GM21367 (cell line): ENCODE results near the gene ZNF48.

ENCODE experiments used
- ATAC-seq: cut with Tn5 transposase; IDR thresholded peaks from one replicate; pipeline ENCODE4 v1.9.1; 2021; ENCODE audit not compliant: unreplicated experiment

ZNF48 gene

DNA sequence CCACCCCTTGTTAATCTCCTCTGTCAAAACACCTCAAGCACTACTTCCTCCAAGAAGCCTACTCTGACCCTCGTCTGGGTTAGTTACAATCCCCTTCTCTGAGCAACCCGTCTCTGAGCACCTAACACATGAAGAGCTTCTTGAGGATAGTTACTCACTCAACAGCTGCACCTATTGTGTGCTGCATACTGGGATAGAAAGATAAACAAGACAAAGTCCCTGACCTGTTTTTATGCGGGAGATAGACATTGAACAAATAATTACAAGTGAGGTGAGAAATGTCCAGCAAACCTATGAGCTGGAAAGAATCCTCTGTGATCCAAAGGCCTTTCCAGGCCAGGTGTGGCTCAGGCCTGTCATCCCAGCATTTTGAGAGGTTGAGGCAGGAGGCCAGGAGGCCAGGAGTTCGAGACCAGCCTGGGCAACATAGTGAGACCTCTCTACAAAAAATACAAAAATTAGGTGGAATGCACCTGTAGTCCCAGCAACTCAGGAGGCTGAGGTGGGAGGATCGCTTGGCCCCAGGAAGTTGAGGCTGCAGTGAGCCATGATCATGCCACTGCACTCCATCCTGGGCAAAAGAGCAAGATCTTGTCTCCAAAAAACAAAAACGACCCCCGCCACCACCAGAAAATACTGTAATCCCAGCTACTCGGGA is 6.7 kb downstream of the ZNF48 start:
- no peak for ATAC-seq

DNA sequence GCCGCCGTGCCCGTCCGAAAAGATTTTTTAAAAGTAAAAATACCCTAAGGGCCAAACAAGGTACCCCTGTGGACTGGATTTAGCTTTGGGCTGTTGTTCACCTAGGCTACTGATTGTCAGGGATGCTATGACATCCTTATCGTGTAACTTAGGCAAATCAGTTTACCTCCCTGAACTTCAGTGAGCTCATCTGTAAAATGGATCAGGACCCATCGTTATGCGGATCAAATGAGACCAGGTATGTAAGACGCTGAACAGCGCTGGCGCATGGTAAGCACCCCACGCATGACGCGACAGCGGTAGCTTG is 11.5 kb downstream of the ZNF48 start:
- peak; percentile 8 for ATAC-seq

DNA sequence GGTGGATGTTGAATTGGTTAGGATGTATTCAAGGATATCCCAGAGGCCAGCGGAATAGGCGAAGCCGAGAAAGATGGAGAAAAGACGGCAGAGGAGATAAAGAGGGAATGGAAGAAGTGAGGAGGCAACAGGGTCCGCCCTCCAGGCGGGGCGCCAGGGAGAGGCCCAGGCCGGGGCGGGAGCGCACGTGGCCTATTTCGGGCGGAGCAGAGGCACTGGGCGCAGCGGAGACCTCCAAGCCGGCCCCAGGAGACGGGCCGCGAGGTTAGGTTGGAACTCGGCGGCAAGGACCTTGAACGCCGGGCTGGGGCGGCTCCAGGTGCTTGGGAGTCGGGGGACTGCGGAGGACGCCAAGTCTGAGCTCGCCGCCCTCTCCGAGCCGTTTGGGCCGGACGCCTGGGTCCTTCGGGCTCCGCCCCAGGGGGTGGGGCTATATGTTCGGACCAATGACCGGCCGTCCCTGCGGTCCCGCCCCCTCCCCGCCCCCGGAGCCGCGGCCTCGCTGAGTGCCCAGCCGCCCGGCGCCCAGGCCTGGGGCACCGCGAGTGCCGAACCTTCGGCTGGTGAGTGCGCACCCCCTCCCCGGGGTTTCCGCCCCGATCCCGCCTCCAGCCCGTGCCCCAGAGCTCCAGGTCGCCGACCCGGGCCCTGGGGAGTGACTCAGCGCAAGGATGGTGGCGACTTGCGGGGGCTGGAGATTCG is 12.0 kb downstream of the ZNF48 start, which contains the start of gene ZNF771:
Gene ZNF771, plus strand, starts transcription at position 505 of the 702 bp plus-strand sequence. CDS start 448 bp downstream, outside the sequence.
- ATAC-seq, result peak; percentile 52

DNA sequence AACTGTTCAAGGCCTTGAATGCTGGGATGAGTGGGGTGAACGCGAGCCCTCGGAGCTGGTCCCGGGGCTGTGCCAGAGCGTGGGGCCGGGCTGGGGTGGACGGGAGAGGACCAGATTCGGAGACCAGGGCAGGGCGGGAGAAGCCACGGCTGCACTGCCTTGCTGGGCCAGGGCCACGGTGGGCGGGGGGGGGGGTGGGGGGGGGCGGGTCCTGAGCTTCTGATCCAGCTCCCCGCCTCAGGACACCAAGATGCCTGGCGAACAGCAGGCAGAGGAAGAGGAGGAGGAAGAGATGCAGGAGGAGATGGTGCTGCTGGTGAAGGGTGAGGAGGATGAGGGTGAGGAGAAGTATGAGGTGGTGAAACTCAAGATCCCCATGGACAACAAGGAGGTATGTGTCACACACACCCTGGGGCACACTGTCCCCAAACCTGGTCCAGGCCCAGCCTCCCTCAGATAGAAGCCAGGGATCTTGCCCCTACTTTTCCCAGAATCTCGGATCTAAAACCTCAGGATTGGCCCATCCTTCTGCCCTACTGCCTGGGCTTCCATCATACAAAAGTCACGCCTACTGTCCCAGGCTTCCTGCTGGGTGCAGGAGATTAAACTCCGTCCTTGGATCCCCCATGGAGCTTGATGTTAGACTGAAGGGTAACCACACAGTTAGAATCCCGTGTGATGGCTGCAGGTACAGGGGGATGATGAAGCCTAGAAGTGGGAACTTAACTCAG is 12.7 kb downstream of the ZNF48 start:
- no peak for ATAC-seq

DNA sequence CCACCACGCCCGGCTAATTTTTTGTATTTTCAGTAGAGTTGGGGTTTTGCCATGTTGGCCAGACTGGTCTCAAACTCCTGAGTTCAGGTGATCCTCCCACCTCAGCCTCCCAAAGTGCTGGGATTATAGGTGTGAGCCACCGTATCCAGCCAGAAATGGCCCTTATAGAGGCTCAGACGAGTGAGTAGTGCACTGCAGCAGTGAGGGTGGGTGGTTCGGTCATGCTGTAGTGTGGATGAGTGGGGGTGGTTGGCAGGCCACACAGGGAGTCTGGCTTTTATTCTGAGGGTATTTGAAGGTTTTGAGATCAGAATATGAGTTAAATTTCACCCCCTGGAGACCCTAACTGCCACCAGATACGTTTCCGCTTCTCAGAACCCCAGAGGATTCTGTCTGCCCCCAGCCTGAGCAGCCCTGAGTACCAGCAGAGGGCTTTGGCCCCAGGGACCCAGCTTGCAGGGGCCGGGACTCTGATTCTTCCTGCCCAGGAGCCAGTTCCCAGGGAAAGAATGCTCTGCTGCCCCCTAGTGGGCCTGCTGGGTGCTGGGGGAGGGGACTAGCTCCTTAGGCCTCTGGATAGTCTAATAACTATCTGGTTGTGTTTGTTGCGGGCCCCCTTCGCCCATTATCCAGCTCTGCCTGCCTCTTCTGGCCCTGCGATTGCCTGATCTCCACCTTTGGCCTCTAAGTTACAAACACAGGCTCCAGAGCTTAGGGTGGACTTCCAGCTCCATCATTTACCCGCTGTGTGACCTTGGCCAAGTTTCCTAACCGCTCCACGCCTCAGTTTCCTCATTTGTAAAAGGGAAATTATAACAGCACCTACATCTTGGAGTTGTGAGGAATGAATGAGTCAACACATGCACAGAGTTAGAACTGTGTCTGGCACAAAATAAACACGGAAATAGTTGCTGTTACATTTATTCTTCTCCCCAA is 14.2 kb downstream of the ZNF48 start:
- ATAC-seq, result no peak

DNA sequence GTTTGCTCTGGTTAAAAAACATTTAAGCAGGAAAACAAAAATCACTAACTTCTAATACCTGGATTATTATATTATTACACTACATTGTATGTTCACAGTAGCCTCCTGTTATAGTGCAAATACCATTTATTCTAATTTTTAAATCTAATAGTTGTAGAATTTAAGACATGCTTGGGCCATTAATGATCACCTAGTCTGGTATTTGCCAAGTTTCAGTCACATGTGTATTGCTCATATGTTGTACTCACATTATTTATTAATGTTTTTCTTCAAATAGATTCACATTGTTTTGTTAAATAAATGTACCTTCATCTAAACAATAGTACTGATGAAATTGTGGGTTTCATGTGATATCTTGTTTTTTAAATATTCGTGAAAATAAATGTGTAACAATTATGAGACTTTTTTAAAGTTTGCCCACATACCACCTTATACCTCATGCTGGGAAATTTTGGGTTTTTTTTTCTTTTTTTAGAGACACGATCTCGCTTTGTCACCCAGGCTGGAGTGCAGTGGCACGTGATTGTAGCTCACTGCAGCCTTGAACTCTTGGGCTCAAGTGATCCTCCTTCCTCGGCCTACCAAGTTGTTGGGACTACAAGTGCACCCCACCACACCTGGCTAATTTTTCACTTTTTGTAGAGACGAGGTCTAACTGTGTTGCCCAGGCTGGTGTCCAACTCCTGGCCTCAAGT is 18.0 kb downstream of the ZNF48 start:
- no peak for ATAC-seq

DNA sequence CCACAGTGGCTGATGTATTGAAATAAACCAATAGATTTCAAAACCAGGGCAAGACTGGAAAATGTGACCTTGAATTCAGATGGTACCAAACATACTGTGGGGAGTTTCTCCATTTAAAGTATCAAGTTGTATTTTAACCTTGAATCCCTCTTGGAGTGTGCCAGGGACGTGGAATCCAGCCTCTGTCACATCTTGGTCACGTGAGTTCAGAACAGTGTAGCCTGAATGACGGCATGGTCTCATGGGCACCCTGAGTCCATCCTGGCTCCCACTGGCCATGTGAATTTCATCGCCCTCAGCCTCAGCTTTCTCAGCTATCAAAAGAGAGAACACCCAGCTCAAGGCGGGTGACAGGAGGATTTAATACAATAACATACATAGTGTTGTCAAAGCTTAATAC is 18.9 kb downstream of the ZNF48 start:
- ATAC-seq, result no peak

DNA sequence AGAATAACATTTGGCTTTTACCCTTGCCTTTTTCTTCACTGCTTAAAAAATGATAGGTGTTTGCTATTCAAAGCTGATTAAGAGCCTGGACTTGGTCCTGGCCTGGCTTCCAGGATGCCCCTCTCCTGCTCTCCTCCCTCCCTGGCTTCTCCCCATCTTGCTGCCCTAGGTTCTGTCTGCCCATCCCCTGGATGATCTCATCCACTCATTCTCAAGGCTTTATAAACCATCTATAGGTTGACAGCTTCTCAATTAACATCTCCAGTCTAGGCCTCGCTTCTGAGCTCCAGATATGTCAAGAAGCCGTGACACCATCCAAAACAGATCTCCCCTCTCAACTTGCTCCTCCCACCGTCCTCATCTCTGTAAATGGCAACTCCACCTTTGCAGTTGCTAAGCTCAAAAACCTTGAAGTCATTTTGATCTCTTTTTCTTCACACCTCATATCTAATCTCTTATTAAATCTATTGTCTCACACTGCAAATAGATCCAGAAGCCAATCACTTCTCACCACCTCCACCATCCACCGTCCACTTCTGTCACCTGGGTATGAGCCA is 20.9 kb downstream of the ZNF48 start:
- ATAC-seq, result no peak

DNA sequence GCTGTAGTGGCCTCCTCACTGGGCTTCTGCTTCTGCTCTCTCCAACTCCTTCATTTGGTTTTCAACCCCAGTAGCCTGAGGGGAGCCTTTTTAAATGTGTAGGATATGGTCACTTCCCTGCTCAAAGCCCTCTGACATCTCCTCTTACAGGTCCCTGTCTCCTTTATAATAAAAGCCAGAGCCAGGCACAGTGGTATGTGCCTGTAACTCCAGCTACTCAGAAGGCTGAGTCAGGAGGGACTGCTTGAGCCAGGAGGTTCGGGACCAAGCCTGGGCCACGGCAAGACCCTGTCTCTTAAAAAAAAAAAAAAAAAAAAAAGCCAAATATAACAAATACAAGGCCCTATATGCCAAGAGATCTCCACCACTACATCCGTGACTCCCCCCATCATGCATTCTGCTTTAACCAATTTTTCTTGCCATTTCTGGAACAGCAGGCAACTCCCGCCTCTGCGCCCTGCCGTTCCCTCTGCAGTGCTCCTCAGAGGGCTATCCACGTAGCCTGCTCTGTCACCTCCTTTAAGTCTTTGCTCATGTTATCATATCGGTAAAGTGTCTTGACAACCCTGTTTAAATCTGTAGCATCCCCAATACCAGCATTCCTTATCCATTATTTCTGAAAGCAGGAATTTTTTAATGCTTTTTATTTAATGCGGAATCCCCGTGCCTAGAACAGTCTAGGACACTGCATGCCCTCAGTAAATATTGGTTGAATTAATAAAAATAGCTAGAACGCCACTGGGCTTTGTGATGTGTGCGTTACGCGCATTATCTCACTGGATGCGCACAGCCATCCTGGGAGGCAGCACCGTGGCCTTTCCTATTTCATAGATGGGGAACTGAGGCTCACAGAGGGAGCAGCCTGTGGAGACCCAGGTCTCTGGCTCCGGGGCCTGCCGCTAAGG is 21.7 kb downstream of the ZNF48 start:
- peak; percentile 13 for ATAC-seq

DNA sequence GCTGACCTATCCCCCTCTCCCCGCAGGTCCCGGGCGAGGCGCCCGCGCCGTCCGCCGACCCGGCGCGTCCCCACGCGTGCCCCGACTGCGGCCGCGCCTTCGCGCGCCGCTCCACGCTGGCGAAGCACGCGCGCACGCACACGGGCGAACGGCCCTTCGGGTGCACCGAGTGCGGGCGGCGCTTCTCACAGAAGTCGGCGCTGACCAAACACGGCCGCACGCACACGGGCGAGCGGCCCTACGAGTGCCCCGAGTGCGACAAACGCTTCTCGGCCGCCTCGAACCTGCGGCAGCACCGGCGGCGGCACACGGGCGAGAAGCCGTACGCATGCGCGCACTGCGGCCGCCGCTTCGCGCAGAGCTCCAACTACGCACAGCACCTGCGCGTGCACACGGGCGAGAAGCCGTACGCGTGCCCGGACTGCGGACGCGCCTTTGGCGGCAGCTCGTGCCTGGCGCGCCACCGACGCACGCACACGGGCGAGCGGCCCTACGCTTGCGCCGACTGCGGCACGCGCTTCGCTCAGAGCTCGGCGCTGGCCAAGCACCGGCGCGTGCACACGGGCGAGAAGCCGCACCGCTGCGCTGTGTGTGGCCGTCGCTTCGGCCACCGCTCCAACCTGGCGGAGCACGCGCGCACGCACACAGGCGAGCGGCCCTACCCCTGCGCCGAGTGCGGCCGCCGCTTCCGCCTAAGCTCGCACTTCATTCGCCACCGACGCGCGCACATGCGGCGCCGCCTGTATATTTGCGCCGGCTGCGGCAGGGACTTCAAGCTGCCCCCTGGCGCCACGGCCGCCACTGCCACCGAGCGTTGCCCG is 22.5 kb downstream of the ZNF48 start:
- ATAC-seq, result peak; percentile 61

DNA sequence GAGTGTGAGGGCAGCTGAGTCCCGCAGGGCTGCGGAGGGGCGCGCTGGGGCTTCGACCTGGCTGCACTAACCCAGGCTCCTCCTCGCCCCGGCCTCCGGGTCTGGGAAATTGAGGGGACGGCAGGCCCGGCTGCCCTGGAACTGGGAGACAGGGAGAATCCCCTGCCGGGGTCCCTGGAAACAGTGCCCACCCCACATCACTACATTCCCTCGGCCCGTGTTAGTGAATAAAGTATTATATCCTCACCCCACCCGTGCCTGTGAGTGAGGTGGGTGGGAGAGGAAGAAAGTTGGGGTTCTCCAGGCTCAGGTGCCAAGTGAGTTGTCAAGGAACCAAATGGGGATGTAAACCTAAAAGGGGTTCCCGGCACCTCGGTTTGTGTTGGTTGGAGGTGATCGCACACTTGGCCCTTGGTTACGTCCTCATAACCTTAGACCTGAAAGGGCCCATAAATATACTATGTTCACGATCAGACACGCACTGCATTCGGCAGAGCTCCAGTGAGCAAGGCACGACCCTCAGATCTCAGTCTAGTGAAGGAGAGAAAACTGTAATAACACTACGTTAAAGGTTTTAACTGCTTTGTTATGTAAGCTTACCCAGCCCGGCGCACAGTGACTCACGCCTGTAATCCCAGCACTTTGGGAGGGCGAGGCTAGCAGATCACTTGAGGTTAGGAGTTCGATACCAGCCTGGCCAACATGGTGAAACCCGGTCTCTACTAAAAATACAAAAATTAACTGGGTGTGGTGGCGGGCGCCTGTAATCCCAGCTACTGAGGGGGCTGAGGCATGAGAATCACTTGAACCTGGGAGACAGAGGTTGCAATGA is 23.3 kb downstream of the ZNF48 start:
- ATAC-seq, result no peak

DNA sequence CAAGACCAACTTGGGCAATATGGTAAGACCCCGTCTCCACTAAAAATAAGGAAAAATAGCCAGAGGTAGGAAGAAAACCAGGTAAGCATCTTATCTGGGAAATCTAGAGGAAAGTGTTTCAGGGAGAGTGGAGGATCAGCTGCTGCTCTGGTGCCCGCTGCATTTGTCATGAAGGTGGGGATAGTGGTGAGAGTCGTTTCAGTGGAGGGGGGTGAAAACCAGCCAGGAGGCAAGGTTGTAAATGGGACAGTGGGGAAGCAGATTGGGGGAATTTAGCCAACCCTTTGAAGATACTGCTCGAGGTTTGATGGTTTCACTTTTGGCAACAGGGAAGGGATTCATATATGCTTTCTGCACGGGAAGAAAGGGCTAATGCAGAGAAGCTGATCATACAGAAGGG is 25.8 kb downstream of the ZNF48 start:
- no peak for ATAC-seq

DNA sequence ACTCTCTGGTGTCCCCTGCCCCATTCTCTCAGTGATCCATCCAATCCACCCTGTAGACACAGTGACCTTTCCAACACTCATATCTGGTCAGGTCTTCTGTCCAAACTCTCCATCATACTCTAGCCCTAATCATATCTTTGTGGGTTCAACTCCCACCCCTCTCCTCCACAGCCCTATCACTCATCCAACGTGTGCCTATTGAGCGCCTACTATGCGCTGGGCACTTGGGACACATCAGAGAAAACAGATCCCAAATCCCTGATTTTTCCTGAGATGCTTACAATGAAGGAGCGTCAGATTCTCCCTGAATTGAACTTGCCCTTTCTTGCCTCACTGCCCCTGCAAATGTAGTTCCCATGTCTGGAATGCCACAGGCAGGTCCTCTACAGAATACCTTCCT is 32.8 kb downstream of the ZNF48 start:
- no peak for ATAC-seq

DNA sequence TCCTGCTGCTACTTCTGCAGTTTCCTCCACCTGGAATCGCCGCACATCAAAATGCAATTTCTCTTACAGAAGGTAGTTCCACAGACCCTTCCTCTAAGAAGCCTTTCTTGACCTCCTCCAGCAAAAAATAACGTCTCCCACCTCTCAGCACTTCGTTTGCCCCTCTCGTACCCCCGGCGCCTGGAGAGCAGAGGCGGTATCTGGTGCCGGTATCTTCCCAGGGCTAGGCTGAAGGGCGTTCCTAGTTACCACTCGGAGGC is 34.1 kb downstream of the ZNF48 start:
- no peak for ATAC-seq

DNA sequence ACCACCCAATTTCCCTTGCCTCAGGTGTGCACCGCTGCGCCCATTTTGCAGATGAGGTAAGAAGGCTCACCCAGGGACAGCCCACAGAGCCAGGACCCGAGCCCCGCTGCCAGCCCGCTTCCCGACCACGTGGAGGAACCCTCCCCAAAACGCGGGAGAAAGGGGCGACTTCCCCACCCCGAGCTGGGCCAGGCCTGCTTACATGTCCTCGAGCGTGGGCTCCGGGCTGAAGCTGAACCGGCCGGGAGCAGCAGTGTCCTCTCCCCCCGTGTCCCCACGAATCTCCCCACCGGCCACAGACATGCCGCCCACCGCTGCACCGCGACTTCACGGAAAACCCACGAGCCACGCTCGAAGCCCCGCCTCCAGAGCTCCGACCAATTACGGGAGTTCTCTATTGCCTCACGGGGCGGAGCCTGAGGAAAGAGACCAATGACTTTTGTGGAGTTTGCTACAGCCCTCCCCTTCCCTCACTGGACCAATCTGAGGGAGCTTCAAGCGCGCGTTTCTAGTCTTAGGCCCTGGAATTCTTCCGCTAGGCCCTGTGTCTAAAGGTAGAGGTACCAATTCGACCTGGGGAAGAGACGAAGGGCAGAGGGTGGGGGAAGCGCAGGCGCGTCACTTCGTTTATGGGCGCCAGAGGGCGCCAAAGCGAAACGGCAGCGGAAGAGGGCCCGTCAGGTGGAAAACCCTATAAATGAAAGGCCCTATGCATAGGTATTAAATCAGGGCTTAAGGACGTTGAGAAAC is 34.6 kb downstream of the ZNF48 start, which contains the start of gene DCTPP1:
Gene DCTPP1, minus strand, starts transcription at position 353 of the 750 bp plus-strand sequence. Its CDS starts 50 bp downstream, at position 303.
- ATAC-seq, result peak; percentile 89

DNA sequence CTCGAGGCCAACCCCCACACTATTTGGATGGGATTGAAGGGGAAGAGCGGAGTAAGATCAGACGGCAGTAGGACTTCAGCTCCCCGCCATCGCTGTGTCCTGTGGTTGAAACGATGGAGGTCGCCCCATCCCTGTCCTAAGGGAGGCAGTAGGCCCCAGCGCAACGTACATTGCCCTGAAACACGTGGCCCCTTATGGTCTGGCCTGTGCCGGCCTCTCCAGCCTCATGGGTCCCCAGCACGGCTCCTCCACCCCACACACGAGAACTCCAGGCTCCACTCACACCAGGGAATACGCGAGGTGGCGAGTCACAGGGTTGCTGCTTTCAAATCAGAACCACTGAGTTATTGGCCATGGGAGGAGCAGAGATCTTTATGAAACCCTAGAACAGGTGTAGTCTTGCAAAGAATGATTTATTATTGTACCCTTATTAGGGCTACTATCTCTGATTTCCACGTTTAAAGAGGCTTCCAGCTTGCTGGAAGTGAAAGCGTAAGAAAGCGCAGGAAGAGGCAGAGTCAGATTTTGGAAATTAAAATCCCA is 35.3 kb downstream of the ZNF48 start:
- ATAC-seq, result no peak

DNA sequence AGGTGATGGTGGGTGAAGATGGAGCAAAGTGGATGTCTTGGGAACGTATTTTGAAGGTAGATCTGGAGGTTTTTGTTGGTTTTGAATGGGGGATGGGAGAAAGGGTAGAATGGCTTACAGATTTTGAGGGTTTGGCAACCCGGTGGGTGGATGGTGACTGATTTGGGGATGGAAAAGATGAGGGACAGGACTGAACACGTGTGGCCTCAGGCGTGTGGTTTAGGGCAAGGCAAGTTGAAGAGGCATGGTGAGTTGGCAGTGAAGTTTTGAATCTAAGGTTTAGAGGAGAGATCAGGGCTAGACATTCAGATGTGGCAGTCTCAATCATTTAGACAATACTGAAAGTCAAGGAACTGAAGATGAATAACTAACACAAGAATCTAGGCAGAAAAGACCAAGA is 39.6 kb downstream of the ZNF48 start:
- ATAC-seq, result no peak
